RKO (cell line): ENCODE data around the gene CDA.
"Not testable (repeated sequence)": the region's sequence is repeated elsewhere in the genome, so short reads cannot be mapped to it uniquely, and the experiment has no call there.

Source experiments
- DNase-seq: peaks from one replicate; pipeline ENCODE4 v3.0.0-alpha.2; 2016; ENCODE audit warnings: low spot score

Gene CDA

DNA sequence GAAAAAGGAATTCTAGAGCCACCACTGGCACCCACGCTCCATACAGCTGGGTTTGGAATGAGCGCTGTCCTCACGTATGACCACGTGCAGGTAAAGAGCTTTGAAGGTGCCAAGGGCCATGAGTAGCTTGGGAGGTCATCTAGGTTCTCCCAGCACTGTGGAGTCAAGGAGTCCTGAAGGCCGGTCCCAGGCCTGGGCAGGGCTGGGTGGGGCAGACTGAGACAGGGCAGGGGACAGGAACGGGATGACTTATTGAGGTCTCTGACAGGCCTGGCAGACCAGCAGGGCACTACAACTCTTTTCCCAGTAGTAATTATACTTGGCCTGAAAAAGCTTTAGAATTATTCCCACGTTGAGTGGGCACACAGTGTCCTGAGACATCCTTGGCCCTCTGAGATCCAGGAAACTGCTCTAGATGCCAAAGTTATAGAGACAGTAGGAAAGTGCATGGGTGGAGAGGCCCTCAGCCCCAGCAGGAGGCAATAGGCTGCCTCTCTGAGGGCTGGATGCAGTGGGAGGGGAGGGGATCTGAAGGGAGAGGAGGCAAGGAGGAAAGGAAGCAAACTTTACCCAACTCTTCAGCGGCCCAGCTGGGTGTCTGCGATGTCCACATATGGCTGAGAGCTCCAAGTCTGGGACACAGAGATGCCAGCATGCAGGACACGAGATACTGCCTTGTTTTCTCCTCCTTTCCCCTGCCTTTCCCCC, 1.8 kb upstream of the CDA start:
- DNase-seq = no peak

DNA sequence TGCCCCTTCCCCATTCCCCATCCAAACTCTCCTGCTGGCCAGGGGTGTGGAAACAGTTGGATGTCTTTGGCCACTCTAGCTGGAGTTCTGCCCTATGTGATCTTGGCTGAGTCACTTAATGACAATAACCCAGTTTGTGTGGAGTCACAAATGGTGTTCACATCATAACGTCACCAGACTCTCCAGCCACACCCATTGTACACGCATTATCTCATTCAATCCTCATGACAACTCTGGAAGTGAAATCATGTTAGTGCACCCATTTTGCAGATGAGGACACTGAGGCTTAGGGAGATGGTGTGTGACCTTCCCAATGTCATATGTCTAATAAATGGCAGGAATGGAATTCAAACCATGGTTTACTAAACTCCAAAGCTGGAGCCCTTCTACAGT, 1.2 kb upstream of the CDA start:
- DNase-seq = peak; percentile 68

DNA sequence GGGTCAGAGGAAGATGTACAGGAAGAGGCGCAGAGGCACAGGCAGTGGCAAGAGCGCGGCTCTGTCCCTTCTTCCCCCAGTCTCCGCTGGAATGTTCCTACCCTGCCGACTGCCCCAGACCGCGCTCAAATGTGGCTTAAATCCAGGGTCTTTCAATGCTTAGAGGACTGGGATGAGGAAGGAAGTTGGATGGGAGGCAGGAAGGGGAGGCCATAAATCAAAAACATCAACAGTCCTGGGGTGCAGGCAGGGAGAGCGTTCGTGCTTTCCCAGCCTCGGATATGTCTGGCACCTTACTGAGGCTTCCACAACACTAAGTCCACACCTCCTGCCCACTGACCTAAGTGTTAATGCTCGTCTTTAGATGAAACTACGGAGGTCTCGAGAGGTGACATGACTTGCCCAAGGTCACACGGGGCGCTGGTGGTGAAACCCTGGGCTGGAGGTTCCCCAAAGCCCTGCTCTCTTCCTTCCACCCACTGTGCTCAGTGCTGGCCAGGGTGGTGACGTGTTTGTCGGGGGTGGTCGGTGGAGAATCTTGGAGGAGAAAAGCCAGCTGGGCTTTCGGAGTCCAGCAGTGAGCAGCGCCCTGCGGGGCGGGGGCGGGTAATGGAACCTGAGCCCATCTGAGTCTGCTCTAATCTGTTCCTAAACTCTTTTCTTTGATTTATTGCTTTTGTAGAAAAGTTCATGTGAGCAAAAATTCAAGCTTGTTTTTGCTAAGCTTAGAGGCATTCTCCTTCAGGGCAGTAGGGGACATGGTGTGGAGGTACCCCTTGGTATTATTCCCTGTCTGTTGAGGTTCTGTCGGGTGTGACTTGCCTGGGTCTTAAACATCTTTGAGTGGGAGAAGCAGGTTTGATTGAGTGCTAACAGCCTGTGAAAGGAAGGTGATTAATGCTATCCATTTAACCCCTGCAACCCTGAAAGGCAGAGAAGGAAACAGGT, 708 bp downstream of the CDA start:
- no peak for DNase-seq

DNA sequence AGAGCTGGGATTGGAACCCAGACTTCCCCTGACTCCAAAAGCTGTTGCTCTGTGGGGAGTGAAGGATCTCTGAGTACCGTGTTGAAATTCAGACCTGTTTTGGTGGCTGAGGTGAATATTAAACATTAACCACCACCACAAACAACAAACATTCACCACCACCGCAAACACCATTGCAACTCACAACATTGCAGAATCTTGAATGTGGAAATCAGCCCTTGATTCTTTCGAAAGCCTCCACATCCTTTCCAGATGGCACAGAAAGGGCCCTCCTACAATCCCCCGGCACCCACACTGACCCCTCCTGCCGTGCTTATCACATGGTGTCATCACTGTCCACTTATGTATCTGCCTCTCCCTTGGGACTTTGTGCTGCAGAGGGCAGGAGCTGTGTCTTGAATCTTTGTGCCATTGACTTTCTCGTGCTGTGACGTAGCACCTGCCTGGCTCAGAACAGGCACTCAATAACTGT, 1.4 kb downstream of the CDA start:
- DNase-seq = no peak

DNA sequence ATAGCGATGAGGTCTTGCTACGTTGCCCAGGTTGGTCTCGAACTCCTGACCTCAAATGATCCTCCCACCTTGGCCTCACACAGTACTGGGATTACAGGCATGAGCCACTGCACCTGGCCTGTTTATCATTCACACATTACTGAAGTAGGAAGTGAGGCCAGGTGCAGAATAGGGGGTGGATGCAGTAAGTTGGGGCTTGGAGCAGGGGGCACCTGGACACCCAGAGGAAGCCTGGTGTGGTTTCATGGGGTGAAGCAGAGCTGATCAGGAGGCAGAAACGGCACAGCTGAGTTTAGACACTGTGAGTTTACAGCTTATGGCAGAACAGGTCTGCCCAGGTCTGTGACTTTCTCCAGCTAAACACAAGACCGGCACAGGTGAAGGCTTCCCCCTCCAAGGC, 4.9 kb downstream of the CDA start:
- DNase-seq = no peak

DNA sequence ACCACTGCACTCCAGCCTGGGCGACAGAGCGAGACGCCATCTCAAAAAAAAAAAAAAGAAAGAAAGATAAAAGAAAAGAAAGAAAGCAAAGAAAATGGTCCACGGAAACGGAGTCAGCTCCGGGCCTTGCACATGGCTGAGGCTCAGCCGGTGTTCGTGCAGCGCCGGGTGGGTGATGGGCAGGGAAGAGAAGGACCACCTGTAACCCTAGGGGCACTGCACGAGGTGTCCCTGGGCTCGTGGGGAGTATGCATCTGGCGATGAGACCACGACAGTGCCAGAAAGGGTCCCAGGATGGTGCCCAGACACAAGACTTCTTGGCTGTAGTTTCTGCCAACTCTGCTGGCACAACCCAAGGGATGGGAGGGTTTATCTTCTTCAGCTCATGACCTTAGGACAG, 5.8 kb downstream of the CDA start:
- DNase-seq = no peak

DNA sequence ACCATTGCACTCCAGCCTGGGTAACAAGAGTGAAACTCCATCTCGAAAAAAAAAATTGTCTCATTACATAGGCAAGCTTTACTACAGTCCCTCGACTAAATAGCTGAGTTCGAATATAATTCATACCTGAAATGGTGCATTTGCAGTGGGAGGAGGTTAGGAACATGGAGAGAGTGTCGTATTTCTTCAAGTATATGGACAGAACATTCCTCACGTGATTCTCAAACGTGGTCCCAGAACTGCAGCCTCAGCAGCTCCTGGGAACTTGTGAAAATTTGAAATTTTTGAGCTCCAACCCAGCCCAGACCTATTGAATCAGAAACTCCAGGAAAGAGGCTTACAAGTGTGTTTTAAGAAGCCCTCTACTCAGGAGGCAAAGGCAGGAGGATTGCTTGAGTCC, 7.2 kb downstream of the CDA start:
- DNase-seq = no peak

DNA sequence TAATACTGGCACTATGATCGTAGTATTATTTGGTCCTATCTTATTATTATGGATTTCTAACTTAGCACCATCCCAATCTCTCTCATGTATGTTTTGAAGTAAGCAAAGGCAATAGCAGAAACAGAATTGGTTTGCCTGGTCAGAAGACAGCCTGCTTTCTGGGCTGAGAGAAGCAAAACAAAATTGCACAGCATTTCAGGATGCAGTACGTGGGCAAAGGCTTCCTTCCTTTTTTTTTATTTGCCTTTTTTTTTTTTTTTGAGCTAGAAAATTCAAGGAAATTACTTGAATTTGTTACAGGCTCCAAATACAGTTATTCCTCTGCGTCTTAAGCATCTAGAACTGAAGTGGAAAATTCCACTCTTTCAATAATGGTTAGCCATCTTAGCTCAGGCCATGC, 8.8 kb downstream of the CDA start:
- no peak for DNase-seq

DNA sequence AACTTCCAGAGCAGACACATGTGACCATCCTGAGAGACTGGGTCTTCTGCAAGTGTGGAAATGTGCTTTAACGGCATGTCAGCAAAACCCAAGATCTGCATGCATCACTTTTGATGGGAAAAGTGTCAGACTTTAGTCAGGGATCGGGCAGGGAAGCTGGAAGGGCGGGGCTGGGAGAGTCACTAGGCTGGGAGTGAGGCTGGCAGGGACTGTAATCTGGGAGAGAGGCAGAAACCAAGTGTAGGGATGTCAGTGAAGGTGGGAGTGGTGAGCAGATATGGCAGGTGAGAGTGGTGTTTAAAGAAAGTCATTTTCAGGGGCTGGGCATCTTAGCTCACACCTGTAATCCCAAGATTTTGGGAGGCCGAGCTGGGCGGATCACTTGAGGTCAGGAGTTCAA, 11.3 kb downstream of the CDA start:
- DNase-seq = no peak

DNA sequence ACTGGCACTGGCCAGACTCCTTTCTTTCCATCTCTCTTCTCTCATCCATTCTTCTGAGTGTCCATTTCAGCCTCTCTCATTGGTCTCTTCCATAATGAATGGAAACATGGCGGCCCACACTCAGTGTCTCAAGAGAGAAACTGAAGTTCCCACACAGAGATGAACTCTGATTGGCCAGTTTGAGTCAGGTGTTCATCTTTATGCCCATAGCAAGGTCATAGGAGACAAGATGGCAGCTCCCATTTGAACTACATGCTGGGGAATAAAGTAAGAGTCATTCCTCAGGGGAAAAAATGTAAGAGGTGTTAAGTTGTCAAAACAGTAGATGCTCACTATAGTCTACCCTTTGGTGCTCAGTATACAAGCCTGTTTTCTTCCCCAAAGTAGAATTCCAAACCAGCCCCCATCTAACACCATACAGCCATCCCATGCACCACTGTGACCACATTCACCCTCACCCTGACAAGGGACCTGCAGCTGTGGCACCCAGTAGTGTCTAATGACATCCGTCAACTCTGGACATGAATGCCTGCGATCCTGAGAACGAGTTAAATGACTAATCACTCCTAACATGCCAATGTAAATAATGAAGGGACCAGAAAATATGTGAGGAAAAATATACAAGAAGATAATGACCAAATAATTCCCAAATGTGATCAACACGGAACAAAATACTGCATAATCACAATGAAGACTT, 12.4 kb downstream of the CDA start:
- no peak for DNase-seq

DNA sequence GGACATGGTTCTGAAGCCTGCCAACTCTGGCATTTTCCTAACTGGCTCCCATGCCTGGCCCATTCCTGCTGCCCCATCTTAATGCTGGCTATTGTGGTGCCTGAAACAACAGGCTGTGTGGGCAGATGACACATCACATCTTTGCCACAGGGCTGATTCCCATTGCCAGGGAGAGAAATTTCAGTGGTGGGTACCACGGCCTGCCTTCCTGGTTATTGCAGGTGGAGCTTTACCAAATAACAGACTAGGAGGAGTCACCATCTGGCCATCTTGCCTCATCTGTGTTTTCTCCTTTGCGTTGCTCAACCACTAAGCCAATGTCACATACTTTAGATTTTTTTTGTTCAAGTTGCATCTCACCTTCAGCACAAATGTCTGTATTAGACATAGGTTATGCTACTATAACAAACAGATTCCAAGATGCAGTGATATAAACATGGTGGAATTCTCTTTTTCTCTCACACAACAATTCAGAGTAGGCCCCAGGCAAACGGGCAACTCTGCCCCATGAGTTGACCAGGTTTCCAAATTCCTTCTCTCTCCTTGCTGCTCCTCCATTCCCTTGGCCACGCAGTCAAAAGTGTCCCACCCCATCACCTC, 14.1 kb downstream of the CDA start:
- no peak for DNase-seq

DNA sequence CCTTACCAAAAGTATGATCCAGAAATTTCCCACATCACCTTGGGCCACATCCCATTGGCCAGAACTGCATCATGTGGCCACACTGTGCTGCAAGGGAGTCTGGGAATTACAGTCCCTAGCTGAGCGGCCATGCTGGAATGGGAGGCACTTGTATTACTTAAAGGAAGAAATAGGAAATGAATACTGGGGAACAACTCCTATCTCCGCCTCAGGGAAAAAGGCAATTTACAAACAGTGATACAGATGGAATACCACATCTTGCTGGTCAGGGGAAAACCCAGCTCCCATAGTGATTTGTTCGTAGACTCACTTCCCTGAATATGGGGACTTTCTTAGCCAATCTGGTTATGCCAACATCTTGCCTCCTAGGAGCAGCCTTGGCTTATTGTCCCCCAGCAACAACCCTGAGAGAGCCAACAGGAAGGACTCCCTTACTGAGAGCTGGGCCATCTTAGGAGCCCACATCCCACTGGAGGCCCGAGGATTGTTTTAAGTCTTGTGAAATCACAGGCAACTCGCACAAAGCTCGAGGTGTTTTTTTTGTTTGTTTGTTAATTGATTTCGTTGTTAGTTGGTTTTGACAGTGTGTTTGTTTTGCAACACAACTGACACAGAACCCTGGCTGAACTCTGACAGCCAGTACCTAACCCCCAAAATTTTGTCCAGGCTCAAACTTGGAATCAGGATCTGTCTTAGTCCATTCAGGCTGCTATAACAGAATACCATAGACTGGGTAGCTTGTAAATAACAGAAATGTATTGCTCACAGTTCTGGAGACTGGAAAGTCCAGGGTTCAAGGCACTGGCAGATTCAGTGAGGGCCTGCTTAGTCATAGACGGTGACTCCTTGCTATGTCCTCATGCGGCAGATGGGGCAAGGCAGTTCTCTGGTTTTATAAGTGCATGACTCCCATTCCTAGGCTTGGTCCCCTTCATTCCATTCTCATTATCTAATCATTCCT, 14.9 kb downstream of the CDA start:
- DNase-seq = peak; percentile 72

DNA sequence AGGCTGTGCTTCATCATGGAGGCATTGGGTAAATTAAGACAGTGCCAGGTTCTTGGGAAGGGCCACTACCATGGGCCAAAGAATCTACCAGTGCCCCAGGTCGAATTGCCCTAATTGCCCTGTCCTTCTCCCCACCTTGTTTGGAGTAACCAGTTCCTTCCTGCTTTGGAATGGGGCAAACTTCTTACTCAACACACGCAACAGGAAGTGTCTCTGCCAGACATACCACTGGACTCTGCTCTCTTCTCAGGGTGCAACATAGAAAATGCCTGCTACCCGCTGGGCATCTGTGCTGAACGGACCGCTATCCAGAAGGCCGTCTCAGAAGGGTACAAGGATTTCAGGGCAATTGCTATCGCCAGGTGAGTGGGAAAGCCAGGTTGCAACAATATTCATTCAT, 15.8 kb downstream of the CDA start:
- DNase-seq = no peak

DNA sequence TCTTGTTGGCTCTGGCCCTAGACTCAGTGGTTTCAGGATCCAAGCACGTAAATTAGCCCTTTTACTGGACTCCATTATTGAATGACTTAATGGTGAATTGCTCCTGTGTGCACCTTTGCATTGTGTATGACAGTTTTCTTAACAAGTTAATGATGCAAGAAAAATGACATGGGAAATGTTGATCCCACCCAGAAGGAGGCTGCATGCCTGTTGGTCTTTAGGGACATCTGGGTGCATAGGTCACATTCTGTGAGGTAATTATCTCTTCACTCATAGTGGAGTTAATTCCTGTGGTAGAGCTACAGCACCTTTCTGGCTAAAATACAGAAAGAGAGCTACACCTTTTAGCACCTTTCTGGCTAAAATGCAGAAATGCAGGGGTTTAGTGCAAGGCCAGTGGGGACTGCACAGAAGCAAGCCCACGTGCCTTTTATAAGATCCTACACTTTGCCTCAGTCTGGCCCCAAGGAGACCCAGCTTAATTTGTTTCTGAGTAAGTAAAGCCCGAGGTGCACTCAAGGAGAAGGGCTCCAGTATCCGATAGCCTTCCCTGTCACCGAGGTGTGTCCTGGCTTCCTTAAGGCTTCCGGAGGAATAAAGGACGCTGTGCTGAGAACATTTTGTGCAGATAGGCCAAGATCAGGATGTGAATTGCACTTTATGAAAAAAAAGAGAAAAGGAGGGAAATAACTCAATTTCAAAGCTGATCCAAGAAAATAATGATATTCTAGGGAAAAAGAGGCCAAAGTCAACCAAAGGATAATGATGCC, 18.1 kb downstream of the CDA start:
- not testable (repeated sequence) for DNase-seq

DNA sequence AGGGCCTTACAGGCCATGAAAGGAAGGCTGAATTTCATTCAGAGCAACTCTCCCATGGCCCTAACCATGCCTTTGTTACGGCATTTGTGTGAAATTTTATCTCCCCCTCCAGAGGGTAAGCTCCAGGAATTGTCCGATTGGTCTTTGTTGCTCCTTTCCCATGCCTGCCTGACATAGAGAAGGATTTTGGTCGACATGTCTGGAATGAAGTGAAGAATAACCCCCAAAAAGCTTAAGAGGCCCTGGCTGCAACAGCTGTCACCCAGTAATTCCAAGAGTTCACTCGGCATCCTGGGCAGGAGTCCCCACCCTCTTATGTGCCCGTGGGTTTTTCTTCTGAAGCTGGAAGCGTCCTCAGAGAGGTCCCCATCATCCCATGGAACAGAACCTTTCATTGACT, 20.6 kb downstream of the CDA start:
- no peak for DNase-seq

DNA sequence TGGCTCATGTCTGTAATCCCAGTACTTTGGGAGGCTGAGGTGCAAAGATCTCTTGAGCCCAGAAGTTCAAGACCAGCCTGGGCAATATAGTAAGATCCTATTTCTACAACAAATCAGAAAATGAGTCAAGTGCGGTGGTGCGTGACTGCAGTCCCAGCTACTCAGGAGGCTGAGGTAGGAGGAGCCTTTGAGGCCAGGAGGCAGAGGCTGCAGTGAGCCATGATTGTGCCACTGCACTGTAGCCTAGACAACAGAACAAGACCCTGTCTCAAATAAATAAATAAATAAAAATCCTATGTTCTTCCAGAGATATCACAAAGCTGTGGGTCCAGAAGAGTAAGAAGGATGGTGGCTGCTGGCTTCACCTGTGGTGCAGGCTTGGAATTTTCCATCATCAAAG, 22.1 kb downstream of the CDA start:
- DNase-seq = no peak

DNA sequence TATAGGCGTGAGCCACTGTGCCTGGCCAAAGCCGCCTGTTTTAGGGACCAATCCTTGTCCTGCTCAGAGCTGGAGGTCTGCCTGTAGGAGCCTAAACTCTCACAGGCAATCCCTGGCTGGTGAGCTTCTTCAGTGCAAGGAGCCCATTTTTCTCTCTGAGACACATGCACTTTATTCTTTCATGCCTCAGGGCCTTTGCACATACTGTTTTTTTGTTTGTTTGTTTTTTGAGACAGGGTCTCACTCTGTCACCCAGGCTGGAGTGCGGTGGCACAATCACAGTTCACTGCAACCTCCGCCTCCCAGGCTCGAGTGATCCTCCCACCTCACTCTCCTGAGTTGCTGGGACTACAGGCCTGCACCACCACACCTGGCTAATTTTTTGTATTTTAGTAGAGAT, 22.8 kb downstream of the CDA start:
- DNase-seq = no peak

DNA sequence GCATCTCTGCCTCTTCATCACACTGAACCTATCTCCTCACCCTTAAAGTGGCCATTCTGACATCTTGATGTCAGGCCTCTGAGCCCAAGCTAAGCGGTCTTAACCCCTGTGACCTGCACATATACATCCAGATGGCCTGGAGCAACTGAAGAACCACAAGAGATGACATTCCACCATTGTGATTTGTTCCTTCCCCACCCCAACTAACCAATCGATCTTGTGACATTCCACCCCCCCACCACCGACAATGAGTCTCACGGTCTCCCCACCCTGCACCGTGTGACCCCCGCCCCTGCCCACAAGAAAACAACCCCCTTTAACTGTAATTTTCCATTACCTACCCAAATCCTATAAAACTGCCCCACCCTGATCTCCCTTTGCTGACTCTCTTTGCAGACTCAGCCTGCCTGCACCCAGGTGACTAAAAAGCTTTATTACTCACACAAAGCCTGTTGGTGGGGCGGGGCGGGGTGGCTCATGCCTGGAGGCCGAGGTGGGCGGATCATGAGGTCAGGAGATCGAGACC, 23.4 kb downstream of the CDA start:
- peak; percentile 66 for DNase-seq

DNA sequence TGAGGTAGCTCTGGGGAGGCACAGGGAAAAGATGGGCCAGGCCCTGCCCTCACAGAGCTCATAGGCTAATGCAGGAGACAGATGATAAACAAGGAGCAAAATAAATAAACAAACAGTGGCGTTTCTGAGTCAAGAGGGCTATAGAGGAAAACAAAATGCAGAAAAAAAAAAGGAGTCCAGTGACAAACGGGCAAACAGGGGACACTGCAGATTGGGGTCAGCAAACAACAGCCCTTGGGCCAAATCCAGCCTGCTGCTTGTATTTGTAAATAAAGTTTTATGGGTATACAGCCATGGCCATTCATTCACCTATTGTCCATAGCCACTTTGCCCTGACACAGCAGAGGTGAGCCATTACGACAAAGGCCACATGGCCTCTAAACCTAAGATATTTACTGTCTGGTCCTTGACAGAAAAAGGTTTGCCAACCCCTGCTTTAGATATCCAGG, 25.3 kb downstream of the CDA start:
- no peak for DNase-seq
